ENCODE measurements around the gene SIRPD.

Gene SIRPD

DNA sequence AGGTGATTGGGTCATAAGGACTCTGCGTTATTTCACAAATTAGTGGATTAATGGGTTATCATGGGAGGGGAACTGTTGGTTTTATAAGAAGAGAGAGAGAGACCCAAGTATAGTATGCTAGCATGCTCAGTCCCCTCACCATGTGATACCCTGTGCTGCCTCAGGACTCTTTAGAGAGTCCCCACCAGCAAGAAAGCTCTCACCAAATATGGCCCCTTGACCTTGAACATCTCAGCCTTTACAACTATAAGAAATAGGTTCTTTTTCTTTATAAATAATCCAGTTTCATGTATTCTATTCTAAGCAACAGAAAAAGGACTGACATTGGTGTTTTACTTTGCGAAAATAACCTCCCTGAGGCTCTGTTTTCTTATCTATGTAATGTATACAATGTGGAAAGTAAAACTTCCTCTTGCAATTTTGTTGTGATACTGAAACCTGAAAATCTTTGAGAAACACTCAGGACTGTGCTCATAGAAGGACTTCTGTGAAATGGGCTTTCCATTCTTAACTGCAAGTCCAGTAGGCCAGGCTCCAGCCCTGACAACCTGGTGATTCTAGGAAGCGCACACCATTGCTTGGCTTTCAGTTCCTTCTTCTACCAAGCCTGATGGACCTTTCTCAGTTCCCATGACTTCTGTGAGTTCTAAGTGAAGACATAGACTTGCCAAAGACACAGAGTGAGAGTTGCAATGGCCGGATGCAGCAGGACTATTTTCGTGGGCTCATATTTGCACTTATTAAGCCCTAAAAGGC is 21.9 kb downstream of the SIRPD start:
- no peak overlapping the region for H3K4me3 ChIP-seq (ENCODE audit: low read depth, low read length)
- H3K36me3 ChIP-seq, result no peaks in the 10 kb centered on the region
- H3K9me3 ChIP-seq, result no peaks in the 10 kb centered on the region
- TF ChIP-seq, protein P1, sequence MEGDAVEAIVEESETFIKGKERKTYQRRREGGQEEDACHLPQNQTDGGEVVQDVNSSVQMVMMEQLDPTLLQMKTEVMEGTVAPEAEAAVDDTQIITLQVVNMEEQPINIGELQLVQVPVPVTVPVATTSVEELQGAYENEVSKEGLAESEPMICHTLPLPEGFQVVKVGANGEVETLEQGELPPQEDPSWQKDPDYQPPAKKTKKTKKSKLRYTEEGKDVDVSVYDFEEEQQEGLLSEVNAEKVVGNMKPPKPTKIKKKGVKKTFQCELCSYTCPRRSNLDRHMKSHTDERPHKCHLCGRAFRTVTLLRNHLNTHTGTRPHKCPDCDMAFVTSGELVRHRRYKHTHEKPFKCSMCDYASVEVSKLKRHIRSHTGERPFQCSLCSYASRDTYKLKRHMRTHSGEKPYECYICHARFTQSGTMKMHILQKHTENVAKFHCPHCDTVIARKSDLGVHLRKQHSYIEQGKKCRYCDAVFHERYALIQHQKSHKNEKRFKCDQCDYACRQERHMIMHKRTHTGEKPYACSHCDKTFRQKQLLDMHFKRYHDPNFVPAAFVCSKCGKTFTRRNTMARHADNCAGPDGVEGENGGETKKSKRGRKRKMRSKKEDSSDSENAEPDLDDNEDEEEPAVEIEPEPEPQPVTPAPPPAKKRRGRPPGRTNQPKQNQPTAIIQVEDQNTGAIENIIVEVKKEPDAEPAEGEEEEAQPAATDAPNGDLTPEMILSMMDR (IDR thresholded peaks at IDR 0.05; ENCODE audit: low read depth, low read length), result no peak
- H3K4me1 ChIP-seq, result no peaks in the 10 kb centered on the region
- no peak for DNase-seq
- no peaks in the 10 kb centered on the region for H3K27me3 ChIP-seq

DNA sequence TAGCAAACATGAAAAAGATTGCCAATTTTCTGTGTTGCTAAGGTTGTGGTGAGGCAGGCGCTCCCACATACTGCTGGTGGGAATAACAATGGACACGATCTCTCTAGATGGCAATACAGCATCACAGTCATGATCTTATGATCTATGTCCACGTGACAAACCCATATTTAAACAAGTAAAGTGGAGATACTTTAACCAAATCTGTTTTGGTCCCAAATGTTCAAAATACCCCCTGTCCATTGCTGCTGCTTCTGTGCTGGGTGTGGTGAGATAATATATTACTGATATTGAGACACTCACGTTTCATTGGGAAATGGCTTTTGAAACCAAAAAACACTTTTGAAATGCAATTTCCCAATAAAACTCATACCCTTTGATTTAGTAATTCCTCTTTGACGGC is 23.0 kb downstream of the SIRPD start:
- DNase-seq, result no peak

DNA sequence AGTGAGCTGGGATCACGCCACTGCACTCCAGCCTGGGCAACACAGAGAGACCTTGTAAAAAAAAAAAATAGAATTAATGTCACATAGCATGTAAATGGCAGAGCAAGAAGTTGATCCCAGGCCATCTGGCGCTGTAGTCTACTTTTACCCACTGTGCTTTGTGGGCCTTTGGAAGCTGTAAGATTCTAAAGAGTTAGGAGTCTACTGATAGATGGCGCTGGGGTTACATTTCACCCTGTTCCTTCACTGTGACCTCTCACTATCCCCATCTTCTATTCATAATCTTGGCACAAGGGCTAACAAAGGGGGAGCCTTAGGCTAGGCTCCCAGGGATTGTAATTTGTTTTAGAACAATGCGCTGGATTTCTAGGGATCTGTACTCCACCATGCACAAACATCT is 24.4 kb downstream of the SIRPD start:
- H3K9me3 ChIP-seq, result no peaks in the 10 kb centered on the region
- H3K4me3 ChIP-seq (ENCODE audit: low read depth, low read length), result no peak overlapping the region
- no peaks in the 10 kb centered on the region for H3K27me3 ChIP-seq
- TF ChIP-seq, protein P1 (IDR thresholded peaks at IDR 0.05; ENCODE audit: low read depth, low read length), result no peak
- no peaks in the 10 kb centered on the region for H3K36me3 ChIP-seq
- DNase-seq, result no peak
- H3K4me1 ChIP-seq, result no peaks in the 10 kb centered on the region

More for the DNA sequence above, 23.0 kb downstream of the SIRPD start:
- TF ChIP-seq, protein P1 (IDR thresholded peaks at IDR 0.05; ENCODE audit: low read depth, low read length), result no peak
- Histone ChIP-seq H3K9me3 (no peaks in the 10 kb centered on the region), H3K4me3 (ENCODE audit: low read depth, low read length) (no peak overlapping the region), H3K27me3 (no peaks in the 10 kb centered on the region), H3K36me3 (no peaks in the 10 kb centered on the region), H3K4me1 (no peaks in the 10 kb centered on the region)

DNA sequence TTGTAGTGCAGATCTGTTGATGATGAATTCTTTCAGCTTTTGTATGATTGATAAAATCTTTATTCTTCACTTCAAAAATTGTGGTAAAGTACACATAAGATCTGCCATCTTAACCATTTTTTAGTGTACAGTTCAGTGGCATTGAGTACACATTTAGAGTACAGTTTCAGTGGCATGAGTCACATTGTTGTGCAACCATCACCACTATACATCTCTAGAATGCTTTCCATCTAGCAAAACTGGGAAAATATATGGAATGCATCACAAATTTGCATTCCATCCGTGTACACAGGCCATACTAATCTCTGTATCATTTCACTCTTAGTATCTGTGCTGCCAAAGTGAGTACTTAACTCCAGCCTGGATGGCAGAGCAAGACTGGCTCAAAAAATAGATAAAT is 28.7 kb downstream of the SIRPD start:
- Histone ChIP-seq H3K36me3 (no peaks in the 10 kb centered on the region), H3K4me1 (no peaks in the 10 kb centered on the region), H3K27me3 (no peaks in the 10 kb centered on the region), H3K9me3 (no peaks in the 10 kb centered on the region), H3K4me3 (ENCODE audit: low read depth, low read length) (no peak overlapping the region)
- no peak for DNase-seq
- TF ChIP-seq, protein P1 (IDR thresholded peaks at IDR 0.05; ENCODE audit: low read depth, low read length), result no peak

DNA sequence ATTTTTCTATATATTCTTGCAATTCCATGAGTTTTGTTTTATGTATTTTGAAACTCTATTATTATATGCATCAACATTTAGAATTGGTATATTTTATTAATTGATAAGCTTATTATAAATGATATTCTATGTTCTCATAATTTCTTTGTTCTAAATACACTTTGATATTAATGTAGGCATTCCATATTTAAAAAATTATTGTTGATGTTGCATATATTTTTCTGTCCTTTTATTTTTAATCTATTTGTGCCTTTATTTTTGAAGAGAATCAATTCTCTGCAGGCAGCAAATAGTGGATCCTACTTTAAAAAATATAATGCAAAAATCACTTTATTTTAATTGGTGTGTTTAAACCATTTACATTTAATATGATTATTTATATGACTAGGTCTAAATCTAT is 29.6 kb downstream of the SIRPD start:
- Histone ChIP-seq H3K9me3 (no peaks in the 10 kb centered on the region), H3K27me3 (no peaks in the 10 kb centered on the region), H3K36me3 (no peaks in the 10 kb centered on the region), H3K4me1 (no peaks in the 10 kb centered on the region), H3K4me3 (ENCODE audit: low read depth, low read length) (no peak overlapping the region)
- DNase-seq, result no peak
- TF ChIP-seq, protein P1 (IDR thresholded peaks at IDR 0.05; ENCODE audit: low read depth, low read length), result no peak

DNA sequence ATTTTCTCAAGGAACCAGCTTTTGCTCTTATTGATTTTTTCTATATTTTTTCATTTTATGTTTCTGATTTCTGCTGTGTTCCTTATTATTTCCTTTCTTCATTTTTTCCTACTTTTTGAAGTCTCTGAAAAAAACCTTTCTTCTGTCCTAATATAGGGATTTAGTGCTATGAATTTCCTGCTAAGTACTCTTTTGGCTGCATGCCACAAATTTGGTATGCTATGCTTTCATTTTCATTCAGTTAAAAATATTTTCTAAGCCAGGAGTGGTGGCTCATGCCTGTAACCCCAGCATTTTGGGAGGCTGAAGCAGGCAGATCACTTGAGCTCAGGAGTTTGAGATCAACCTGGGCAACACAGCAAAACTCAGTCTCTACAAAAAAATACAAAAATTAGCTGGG is 30.6 kb downstream of the SIRPD start:
- Histone ChIP-seq H3K9me3 (no peaks in the 10 kb centered on the region), H3K36me3 (no peaks in the 10 kb centered on the region), H3K4me1 (no peaks in the 10 kb centered on the region), H3K4me3 (ENCODE audit: low read depth, low read length) (no peak overlapping the region), H3K27me3 (no peaks in the 10 kb centered on the region)
- no peak for DNase-seq
- TF ChIP-seq, protein P1 (IDR thresholded peaks at IDR 0.05; ENCODE audit: low read depth, low read length), result no peak

Data from BE2C (cell line).